GM19193 (cell line): ENCODE measurements around the gene FITM1.

Experiments
- POLR2A ChIP-seq: IDR thresholded peaks from 4 replicates; pipeline ENCODE4 v1.6.1; 2011; ENCODE audit not compliant: insufficient read depth, insufficient read length; ENCODE audit errors: extremely low read depth

Gene FITM1

GRCh38 chr14:24149302-24149969 lies 19.0 kb downstream of the FITM1 start:
- TF ChIP-seq POLR2A: no peak

- no peak for TF ChIP-seq POLR2A
Observed at GRCh38 chr14:24150061-24150460, 19.6 kb downstream of the FITM1 start.

DNA sequence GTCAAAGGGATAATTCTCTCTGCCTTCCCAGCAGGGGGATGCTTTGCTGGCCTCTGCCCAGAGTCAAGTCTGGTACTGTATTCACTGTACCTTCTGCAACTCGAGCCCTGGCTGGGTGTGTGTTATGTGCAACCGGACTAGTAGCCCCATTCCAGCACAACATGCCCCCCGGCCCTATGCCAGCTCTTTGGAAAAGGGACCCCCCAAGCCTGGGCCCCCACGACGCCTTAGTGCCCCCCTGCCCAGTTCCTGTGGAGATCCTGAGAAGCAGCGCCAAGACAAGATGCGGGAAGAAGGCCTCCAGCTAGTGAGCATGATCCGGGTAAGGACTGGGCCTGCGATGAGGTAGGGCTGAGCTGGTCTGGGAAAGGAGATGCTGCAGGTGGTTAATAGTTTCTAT lies 20.1 kb downstream of the FITM1 start:
- TF ChIP-seq POLR2A: no peak

DNA sequence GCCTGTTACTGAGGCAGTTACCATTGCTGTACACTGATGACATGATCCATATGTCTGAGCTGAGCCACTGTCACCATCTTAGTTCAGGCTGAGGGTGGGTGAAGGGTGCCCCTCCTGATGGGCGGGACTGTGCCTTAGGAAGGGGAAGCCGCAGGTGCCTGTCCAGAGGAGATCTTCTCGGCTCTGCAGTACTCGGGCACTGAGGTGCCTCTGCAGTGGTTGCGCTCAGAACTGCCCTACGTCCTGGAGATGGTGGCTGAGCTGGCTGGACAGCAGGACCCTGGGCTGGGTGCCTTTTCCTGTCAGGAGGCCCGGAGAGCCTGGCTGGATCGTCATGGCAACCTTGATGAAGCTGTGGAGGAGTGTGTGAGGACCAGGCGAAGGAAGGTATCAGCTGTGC lies 20.5 kb downstream of the FITM1 start:
- no peak for TF ChIP-seq POLR2A

DNA sequence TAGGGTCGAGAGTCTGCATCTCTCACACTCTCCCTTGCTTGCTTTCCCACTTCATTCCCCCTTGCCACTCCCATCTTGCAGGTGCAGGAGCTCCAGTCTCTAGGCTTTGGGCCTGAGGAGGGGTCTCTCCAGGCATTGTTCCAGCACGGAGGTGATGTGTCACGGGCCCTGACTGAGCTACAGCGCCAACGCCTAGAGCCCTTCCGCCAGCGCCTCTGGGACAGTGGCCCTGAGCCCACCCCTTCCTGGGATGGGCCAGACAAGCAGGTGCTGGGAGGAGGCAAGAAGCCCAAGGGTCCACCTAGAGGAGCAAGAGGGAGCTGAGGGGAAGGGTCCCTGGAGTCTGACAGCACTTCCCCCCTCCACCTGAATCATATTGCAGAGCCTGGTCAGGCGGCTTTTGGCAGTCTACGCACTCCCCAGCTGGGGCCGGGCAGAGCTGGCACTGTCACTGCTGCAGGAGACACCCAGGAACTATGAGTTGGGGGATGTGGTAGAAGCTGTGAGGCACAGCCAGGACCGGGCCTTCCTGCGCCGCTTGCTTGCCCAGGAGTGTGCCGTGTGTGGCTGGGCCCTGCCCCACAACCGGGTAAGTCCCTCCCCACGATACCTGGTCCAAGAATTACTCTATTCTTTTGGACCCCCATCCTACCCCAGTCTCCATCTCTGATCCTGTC lies 21.1 kb downstream of the FITM1 start:
- TF ChIP-seq POLR2A: no peak

- TF ChIP-seq POLR2A: no peak
Observed at GRCh38 chr14:24155100-24155499, 24.6 kb downstream of the FITM1 start.

GRCh38 chr14:24156840-24157239 lies 26.4 kb downstream of the FITM1 start:
- no peak for TF ChIP-seq POLR2A

DNA sequence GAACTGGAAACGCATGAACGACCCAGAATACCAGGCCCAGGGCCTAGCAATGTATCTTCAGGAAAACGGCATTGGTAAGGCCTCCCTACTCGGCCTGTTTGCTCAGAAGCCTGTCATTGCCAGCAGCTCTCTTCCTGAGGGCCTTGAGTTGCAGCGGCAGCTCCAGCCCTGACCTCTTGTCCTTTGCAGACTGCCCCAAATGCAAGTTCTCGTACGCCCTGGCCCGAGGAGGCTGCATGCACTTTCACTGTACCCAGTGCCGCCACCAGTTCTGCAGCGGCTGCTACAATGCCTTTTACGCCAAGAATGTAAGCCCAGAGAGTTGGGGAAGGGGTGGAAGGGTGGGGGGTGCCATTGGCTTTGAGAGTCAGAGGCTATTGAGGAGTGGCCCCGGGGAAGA lies 26.9 kb downstream of the FITM1 start:
- no peak for TF ChIP-seq POLR2A

DNA sequence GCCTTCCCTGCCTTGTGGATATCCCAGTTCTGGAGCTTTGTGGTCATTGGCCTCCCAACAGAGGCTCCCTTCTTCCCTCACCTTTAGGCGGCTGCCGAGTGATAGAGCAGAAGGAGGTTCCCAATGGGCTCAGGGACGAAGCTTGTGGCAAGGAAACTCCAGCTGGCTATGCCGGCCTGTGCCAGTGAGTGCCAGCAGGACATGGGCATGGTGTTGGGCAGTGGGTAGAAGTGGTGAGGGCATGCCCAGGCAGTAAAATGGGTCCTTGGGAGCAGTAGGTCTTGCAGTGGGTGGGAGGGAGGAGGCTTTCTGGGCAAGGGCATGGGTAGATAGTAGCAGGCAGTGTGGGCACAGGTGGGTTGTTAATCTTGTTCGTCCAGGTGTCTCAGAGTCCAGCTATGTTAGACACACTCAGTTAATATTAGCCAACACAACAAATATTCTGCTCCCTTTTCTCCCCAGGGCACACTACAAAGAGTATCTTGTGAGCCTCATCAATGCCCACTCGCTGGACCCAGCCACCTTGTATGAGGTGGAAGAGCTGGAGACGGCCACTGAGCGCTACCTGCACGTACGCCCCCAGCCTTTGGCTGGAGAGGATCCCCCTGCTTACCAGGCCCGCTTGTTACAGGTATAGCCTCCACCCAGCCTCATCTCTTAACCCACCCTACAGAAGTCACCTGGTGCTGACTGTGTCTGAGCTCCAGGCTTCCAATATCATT lies 29.5 kb downstream of the FITM1 start:
- no peak for TF ChIP-seq POLR2A

- no peak for TF ChIP-seq POLR2A
Observed at GRCh38 chr14:24160499-24160849, 30.0 kb downstream of the FITM1 start.

DNA sequence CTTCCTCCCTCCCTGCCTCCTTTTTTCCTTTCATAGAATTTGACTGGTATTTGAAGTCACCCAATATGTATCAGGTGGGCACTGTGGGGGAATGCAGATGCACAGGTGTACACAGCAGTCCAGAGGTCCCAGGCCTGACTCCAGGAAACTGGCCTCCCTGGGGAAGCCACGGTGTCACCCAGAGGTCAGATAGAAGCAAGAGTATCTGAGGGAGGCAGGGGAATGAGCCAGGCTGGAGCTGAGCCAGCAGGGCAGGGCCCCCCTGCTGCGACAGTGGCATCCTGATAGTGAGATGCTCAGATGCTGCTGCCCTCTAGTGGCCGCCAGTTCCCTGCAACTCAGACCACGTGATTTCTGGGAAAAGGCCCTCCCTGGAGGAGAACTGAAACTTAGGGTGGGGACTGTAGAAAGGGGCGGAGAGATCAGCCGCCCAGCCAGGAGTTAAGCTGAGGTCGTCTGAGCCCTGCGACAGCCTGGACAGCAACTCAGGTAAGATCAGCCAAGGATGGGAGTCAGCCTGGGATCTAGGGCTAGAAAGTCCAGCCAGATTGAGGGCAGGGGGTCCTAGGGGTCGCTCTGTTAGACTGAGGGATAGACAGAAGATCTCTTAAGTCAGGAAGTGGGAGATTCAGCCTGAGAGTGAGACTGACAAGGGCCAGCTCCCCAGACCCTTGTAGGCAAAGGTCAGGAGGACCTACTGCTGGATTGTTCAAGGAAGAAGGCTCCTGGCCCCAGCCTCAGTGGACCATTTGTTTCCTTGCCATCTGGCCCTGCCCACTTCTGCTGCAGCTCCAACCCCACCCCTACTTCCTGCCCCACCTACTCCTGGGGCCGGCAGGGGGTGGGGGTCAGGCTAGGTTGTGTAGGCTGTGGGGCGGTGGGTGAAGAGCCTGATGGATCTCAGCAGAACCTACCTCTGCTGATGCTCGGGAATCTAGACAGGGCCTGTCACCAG lies 30.7 kb downstream of the FITM1 start, which contains the start of gene IRF9:
TSS of gene IRF9 (plus strand) at position 416 of the 955 bp plus-strand sequence. CDS start 880 bp downstream, outside the sequence.
- TF ChIP-seq POLR2A: peak; percentile 98

DNA sequence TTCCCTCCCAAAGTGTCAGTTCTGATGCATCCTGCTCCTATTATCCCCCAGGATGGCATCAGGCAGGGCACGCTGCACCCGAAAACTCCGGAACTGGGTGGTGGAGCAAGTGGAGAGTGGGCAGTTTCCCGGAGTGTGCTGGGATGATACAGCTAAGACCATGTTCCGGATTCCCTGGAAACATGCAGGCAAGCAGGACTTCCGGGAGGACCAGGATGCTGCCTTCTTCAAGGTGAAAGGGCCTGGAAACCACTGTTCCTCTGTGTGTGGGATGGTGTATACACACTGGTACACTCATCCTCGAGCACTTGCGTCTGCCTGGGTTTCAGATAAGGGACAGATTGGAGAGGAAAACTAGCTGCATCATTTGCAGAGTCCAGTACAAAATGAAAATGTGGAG lies 31.6 kb downstream of the FITM1 start:
- no peak for TF ChIP-seq POLR2A

GRCh38 chr14:24164518-24164991 lies 34.1 kb downstream of the FITM1 start:
- no peak for TF ChIP-seq POLR2A

DNA sequence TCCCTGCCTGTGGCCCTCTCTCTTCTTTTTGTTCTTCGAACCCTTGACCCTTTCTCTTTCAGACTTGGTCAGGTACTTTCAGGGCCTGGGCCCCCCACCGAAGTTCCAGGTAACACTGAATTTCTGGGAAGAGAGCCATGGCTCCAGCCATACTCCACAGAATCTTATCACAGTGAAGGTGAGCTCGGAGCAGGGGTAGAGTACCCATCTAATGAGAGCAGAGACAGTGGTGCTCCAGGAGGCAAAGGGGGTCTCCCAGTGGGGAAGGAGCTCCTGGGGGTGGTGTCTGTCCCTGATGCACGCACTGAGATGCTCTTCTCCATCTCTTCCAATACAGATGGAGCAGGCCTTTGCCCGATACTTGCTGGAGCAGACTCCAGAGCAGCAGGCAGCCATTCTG lies 35.3 kb downstream of the FITM1 start:
- TF ChIP-seq POLR2A: no peak
